ENCODE data around the gene MS4A6A. TPM values are rescaled to one million over a fixed set of nuclear protein-coding genes. Genes with fewer than 3 reads are reported as not detected.

MS4A6A gene
- total and polyA plus RNA-seq, 9 of the 15 experiments (the other 6 are each of a cell fraction or from before 2014, with no cell fraction given): 0.57 to 9.5 (median 4.2) TPM

DNA sequence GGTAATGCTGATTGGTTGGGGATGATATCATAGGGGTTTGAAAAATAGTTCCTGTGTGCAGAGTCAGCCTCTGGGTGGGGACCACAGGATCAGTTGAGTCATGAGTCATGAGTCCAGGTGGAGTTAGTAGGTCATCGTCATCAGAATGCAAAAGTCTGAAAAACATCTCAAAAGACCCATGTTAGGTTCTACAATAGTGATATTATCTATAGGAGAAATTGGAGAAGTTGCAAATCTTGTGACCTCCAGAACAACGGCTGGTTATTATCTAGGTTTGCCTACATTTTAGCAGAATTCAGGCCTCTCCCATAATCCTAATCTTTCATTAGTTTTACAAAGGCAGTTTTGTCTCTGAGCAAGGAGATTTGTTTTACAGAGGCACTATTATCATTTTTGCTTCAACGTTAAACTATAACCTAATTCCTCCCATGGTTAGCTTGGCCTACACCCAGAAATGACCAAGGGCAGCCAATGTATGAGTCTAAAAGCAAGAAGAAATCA is 55.5 kb downstream of the MS4A6A start (continued):
- TF ChIP-seq PHF20 (IDR thresholded peaks at IDR 0.05; ENCODE audit: partially characterized antibody): no peak
- TF ChIP-seq, protein P1, sequence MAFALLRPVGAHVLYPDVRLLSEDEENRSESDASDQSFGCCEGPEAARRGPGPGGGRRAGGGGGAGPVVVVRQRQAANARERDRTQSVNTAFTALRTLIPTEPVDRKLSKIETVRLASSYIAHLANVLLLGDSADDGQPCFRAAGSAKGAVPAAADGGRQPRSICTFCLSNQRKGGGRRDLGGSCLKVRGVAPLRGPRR (CRISPR knock-in tag; IDR thresholded peaks at IDR 0.05): no peak
- TF ChIP-seq SMC3 (conservative IDR thresholded peaks at IDR 0.05; ENCODE audit: insufficient read depth, low read depth, low read length): no peak
- TF ChIP-seq, protein P2, sequence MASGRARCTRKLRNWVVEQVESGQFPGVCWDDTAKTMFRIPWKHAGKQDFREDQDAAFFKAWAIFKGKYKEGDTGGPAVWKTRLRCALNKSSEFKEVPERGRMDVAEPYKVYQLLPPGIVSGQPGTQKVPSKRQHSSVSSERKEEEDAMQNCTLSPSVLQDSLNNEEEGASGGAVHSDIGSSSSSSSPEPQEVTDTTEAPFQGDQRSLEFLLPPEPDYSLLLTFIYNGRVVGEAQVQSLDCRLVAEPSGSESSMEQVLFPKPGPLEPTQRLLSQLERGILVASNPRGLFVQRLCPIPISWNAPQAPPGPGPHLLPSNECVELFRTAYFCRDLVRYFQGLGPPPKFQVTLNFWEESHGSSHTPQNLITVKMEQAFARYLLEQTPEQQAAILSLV (tag; IDR thresholded peaks at IDR 0.05): no peak
- no peak for TF ChIP-seq RCOR1 (IDR thresholded peaks at IDR 0.05; ENCODE audit: borderline replicate concordance in 1 of 2, low read depth in 2 of 2, low read length in 2 of 2)
- TF ChIP-seq TCF7 (IDR thresholded peaks at IDR 0.05; ENCODE audit: borderline replicate concordance): no peak
- TF ChIP-seq HNRNPLL (IDR thresholded peaks at IDR 0.05; ENCODE audit: low read depth, low read length, poor library complexity, severe bottlenecking): no peak
- no peak for TF ChIP-seq MYC (IDR thresholded peaks at IDR 0.05; ENCODE audit: low read depth, low read length)
- no peak for TF ChIP-seq MYC (CRISPR knock-in tag; IDR thresholded peaks at IDR 0.05; ENCODE audit: borderline replicate concordance, low read depth)
- TF ChIP-seq, protein P3, sequence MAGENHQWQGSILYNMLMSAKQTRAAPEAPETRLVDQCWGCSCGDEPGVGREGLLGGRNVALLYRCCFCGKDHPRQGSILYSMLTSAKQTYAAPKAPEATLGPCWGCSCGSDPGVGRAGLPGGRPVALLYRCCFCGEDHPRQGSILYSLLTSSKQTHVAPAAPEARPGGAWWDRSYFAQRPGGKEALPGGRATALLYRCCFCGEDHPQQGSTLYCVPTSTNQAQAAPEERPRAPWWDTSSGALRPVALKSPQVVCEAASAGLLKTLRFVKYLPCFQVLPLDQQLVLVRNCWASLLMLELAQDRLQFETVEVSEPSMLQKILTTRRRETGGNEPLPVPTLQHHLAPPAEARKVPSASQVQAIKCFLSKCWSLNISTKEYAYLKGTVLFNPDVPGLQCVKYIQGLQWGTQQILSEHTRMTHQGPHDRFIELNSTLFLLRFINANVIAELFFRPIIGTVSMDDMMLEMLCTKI (IDR thresholded peaks at IDR 0.05; ENCODE audit: partially characterized antibody): no peak
- TF ChIP-seq, protein P4, sequence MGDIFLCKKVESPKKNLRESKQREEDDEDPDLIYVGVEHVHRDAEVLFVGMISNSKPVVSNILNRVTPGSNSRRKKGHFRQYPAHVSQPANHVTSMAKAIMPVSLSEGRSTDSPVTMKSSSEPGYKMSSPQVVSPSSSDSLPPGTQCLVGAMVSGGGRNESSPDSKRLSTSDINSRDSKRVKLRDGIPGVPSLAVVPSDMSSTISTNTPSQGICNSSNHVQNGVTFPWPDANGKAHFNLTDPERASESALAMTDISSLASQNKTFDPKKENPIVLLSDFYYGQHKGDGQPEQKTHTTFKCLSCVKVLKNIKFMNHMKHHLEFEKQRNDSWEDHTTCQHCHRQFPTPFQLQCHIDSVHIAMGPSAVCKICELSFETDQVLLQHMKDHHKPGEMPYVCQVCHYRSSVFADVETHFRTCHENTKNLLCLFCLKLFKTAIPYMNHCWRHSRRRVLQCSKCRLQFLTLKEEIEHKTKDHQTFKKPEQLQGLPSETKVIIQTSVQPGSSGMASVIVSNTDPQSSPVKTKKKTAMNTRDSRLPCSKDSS (IDR thresholded peaks at IDR 0.05; ENCODE audit: low read depth, partially characterized antibody): no peak
- TF ChIP-seq ARHGAP35 (IDR thresholded peaks at IDR 0.05; ENCODE audit: partially characterized antibody): no peak
- no peak for TF ChIP-seq ASH1L (IDR thresholded peaks at IDR 0.05; ENCODE audit: borderline replicate concordance, low read depth, partially characterized antibody)
- no peak for TF ChIP-seq NFIC (IDR thresholded peaks at IDR 0.05)
- no peak for TF ChIP-seq POLR2AphosphoS2 (IDR thresholded peaks at IDR 0.05; ENCODE audit: low read length)
- TF ChIP-seq IFI16 (CRISPR knock-in tag; IDR thresholded peaks at IDR 0.05): no peak
- TF ChIP-seq ZFP36 (IDR thresholded peaks at IDR 0.05; ENCODE audit: low read depth, low read length, partially characterized antibody): no peak
- no peak for TF ChIP-seq XRCC5 (IDR thresholded peaks at IDR 0.05; ENCODE audit: low read depth, low read length)
- TF ChIP-seq NR4A1 (CRISPR knock-in tag; IDR thresholded peaks at IDR 0.05): no peak
- no peak for TF ChIP-seq NR4A1 (tag; IDR thresholded peaks at IDR 0.05)
- no peak for TF ChIP-seq ZNF134 (CRISPR knock-in tag; conservative IDR thresholded peaks at IDR 0.05)
- TF ChIP-seq XRCC3 (IDR thresholded peaks at IDR 0.05): no peak
- TF ChIP-seq, protein P5, sequence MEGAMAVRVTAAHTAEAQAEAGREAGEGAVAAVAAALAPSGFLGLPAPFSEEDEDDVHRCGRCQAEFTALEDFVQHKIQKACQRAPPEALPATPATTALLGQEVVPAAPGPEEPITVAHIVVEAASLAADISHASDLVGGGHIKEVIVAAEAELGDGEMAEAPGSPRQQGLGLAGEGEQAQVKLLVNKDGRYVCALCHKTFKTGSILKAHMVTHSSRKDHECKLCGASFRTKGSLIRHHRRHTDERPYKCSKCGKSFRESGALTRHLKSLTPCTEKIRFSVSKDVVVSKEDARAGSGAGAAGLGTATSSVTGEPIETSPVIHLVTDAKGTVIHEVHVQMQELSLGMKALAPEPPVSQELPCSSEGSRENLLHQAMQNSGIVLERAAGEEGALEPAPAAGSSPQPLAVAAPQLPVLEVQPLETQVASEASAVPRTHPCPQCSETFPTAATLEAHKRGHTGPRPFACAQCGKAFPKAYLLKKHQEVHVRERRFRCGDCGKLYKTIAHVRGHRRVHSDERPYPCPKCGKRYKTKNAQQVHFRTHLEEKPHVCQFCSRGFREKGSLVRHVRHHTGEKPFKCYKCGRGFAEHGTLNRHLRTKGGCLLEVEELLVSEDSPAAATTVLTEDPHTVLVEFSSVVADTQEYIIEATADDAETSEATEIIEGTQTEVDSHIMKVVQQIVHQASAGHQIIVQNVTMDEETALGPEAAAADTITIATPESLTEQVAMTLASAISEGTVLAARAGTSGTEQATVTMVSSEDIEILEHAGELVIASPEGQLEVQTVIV (CRISPR knock-in tag; IDR thresholded peaks at IDR 0.05; ENCODE audit: borderline replicate concordance): no peak
- no peak for TF ChIP-seq ZNF3 (CRISPR knock-in tag; IDR thresholded peaks at IDR 0.05)

Data from K562 (cell line).